Astrocyte (in vitro differentiated cells and primary cell): Measurements from ENCODE around the gene FBXW5. TPM values are rescaled to one million over a fixed set of nuclear protein-coding genes. Genes with fewer than 3 reads are reported as not detected.

Experiments
- DNase-seq: peaks from one replicate; pipeline ENCODE4 v3.0.0-alpha.2; 2010; ENCODE audit warnings: low read depth
- FAIRE-seq: peaks from 2 replicates; lab custom pipeline; 2011; peaks lifted over from hg19 to GRCh38; lab: Jason Lieb, UNC
- H2AFZ ChIP-seq: 2 replicates; pipeline ENCODE4 v1.6.0; 2012; ENCODE audit warnings: low read depth, low read length, inconsistent platforms
- H3K27ac ChIP-seq: 2 replicates; pipeline ENCODE4 v1.5.1; 2011; ENCODE audit warnings: low read depth, low read length, inconsistent platforms
- H3K27me3 ChIP-seq: 2 replicates; pipeline ENCODE4 v1.6.0; 2011; ENCODE audit warnings: low read length, inconsistent platforms; ENCODE audit not compliant: insufficient read depth
- H3K36me3 ChIP-seq: 2 replicates; pipeline ENCODE4 v1.5.1; 2011; ENCODE audit warnings: low read length, inconsistent platforms; ENCODE audit not compliant: insufficient read depth
- H3K4me1 ChIP-seq: 2 replicates; pipeline ENCODE4 v1.5.1; 2011; ENCODE audit warnings: low read length, inconsistent platforms; ENCODE audit not compliant: insufficient read depth
- H3K4me2 ChIP-seq: 2 replicates; pipeline ENCODE4 v1.6.0; 2012; ENCODE audit warnings: low read length, inconsistent platforms
- H3K4me3 ChIP-seq: 2 replicates; pipeline ENCODE4 v1.5.1; 2011; ENCODE audit warnings: low read depth, mild to moderate bottlenecking, low read length, inconsistent platforms; ENCODE audit not compliant: insufficient read depth
- H3K79me2 ChIP-seq: 2 replicates; pipeline ENCODE4 v1.6.0; 2012; ENCODE audit warnings: mild to moderate bottlenecking, low read length, inconsistent platforms; ENCODE audit not compliant: insufficient read depth
- H3K9ac ChIP-seq: 2 replicates; pipeline ENCODE4 v1.6.0; 2012; ENCODE audit warnings: mild to moderate bottlenecking, low read length, inconsistent platforms
- H3K9me3 ChIP-seq: 2 replicates; pipeline ENCODE4 v1.5.1; 2012; ENCODE audit warnings: low read depth, mild to moderate bottlenecking, low read length, inconsistent platforms; ENCODE audit not compliant: insufficient read depth
- H4K20me1 ChIP-seq: 2 replicates; pipeline ENCODE4 v1.6.0; 2012; ENCODE audit warnings: low read length, inconsistent platforms; ENCODE audit not compliant: insufficient read depth
- H3K27ac Mint-ChIP-seq: one replicate; pipeline ENCODE4 v1.8.0; 2021; ENCODE audit warnings: mild to moderate bottlenecking, mixed read lengths; ENCODE audit not compliant: unreplicated experiment
- H3K27me3 Mint-ChIP-seq: one replicate; pipeline ENCODE4 v1.8.0; 2021; ENCODE audit warnings: low read depth, mixed read lengths; ENCODE audit not compliant: unreplicated experiment
- H3K36me3 Mint-ChIP-seq: one replicate; pipeline ENCODE4 v1.8.0; 2021; ENCODE audit warnings: low read depth, mixed read lengths; ENCODE audit not compliant: unreplicated experiment
- H3K4me1 Mint-ChIP-seq: one replicate; pipeline ENCODE4 v1.8.0; 2021; ENCODE audit warnings: low read depth, mixed read lengths; ENCODE audit not compliant: unreplicated experiment
- H3K4me3 Mint-ChIP-seq: one replicate; pipeline ENCODE4 v1.8.0; 2021; ENCODE audit warnings: mild to moderate bottlenecking, moderate library complexity, mixed read lengths; ENCODE audit not compliant: unreplicated experiment
- H3K9me3 Mint-ChIP-seq: one replicate; pipeline ENCODE4 v1.8.0; 2021; ENCODE audit warnings: mild to moderate bottlenecking, mixed read lengths; ENCODE audit not compliant: unreplicated experiment
- CTCF ChIP-seq: IDR thresholded peaks from 2 replicates; pipeline ENCODE4 v1.5.1; 2011; ENCODE audit warnings: low read depth, mild to moderate bottlenecking, inconsistent platforms, low read length, moderate library complexity; ENCODE audit not compliant: insufficient read depth
- EZH2 ChIP-seq: IDR thresholded peaks from 2 replicates; pipeline ENCODE4 v1.6.1; 2012; ENCODE audit warnings: mild to moderate bottlenecking, low read length, inconsistent platforms; ENCODE audit not compliant: insufficient read depth
- total RNA-seq: library from RNA; stranded (reverse); gene quantifications from 2 replicates; pipeline ENCODE4 v1.2.1, GENCODE V29; 2021

FBXW5 gene
- total RNA-seq, 1 donor from 2014 or later: 70.4 TPM

DNA sequence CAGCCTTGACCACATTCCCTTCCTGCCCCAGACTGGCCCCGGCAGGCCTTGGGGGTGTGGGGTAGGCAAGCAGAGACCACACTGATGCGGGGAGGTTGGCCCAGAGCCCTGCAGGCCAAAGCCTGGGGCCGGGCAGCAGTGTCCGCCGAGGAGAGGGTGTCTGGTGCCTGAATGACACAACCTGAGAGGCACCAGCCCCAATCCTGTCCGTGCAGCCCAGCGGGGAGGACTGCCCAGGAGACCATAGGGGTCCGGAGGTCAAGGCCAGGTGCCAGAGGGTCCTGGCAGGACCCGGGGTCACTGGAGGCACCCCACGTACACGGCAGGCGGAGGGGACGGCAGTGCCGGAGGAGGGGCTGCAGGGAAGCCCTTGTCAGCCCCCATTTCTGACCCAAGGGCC lies 27.2 kb upstream of the FBXW5 start:
- no peaks in the 10 kb centered on the region for H4K20me1 ChIP-seq
- no peaks in the 10 kb centered on the region for H3K27me3 ChIP-seq
- DNase-seq (no peak), FAIRE-seq (no peak)
- H3K4me2 ChIP-seq: no peak overlapping the region
- no peak overlapping the region for H3K4me3 Mint-ChIP-seq
- no peaks in the 10 kb centered on the region for H3K4me1 Mint-ChIP-seq
- H3K9ac ChIP-seq: no peak overlapping the region
- no peak overlapping the region for H3K4me3 ChIP-seq
- H3K36me3 Mint-ChIP-seq: no peaks in the 10 kb centered on the region
- H3K27ac Mint-ChIP-seq: no peak overlapping the region
- TF ChIP-seq CTCF (no peak), EZH2 (no peak)
- no peaks in the 10 kb centered on the region for H3K9me3 ChIP-seq
- H3K27ac ChIP-seq: no peak overlapping the region
- no peak overlapping the region for H2AFZ ChIP-seq
- peaks cover 6% of the 10 kb centered on the region for H3K27me3 Mint-ChIP-seq
- no peaks in the 10 kb centered on the region for H3K79me2 ChIP-seq
- H3K36me3 ChIP-seq: no peaks in the 10 kb centered on the region
- H3K9me3 Mint-ChIP-seq: no peaks in the 10 kb centered on the region
- no peaks in the 10 kb centered on the region for H3K4me1 ChIP-seq

- peaks cover 4% of the 10 kb centered on the region for H3K4me1 ChIP-seq
- no peak overlapping the region for H2AFZ ChIP-seq
- no peak for TF ChIP-seq EZH2
- no peak for TF ChIP-seq CTCF
- H3K27ac Mint-ChIP-seq: no peak overlapping the region
- H3K9me3 ChIP-seq: no peaks in the 10 kb centered on the region
- H3K9me3 Mint-ChIP-seq: no peaks in the 10 kb centered on the region
- no peaks in the 10 kb centered on the region for H3K4me1 Mint-ChIP-seq
- H3K27ac ChIP-seq: no peak overlapping the region
- no peak overlapping the region for H3K4me3 ChIP-seq
- FAIRE-seq (no peak), DNase-seq (no peak)
- H3K27me3 Mint-ChIP-seq: peaks cover 8% of the 10 kb centered on the region
- no peaks in the 10 kb centered on the region for H3K36me3 ChIP-seq
- H3K79me2 ChIP-seq: no peaks in the 10 kb centered on the region
- H3K4me2 ChIP-seq: no peak overlapping the region
- no peaks in the 10 kb centered on the region for H4K20me1 ChIP-seq
- H3K4me3 Mint-ChIP-seq: no peak overlapping the region
- H3K9ac ChIP-seq: no peak overlapping the region
- no peaks in the 10 kb centered on the region for H3K27me3 ChIP-seq
- H3K36me3 Mint-ChIP-seq: no peaks in the 10 kb centered on the region
Measured at GRCh38 chr9:136970361-136970760, 25.8 kb upstream of the FBXW5 start.

GRCh38 chr9:136969774-136970173 lies 25.2 kb upstream of the FBXW5 start:
- Histone ChIP-seq H3K4me3 (no peak overlapping the region), H3K4me2 (no peak overlapping the region), H3K9ac (no peak overlapping the region), H3K27me3 (no peaks in the 10 kb centered on the region), H4K20me1 (no peaks in the 10 kb centered on the region), H3K4me1 (peaks cover 4% of the 10 kb centered on the region), H3K36me3 (no peaks in the 10 kb centered on the region), H2AFZ (no peak overlapping the region), H3K79me2 (no peaks in the 10 kb centered on the region), H3K27ac (no peak overlapping the region), H3K9me3 (no peaks in the 10 kb centered on the region)
- Mint-ChIP-seq H3K27ac (no peak overlapping the region), H3K27me3 (peaks cover 7% of the 10 kb centered on the region), H3K36me3 (no peaks in the 10 kb centered on the region), H3K4me3 (no peak overlapping the region), H3K4me1 (no peaks in the 10 kb centered on the region), H3K9me3 (no peaks in the 10 kb centered on the region)
- no peak for TF ChIP-seq EZH2
- no peak for TF ChIP-seq CTCF
- no peak for FAIRE-seq
- DNase-seq: no peak
